ENCODE measurements around the gene HOMER2.
"Not testable (repeated sequence)": the region's sequence is repeated elsewhere in the genome, so short reads cannot be mapped to it uniquely, and the experiment has no call there.

Gene HOMER2

DNA sequence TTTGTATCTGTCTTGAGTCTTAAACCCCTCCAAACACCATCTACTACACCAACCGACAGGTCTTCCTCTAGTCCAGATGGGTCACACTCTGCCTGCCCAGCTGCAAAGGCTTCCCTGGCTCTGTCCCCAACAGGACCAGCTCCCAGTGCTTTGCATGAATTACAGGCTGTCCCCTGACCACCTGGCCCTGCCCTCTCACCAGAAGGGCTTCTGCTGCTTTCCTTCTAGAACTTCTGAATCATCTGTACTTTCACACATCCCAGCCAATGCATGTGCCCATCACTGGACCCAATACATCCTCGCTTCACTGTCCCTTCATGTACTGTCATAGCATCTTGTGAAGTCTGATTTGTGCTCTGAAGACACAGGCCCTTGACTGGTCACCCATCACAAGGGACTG lies 53.6 kb downstream of the HOMER2 start:
- DNase-seq (ENCODE audit: low read depth in 2 of 2) = no peak

DNA sequence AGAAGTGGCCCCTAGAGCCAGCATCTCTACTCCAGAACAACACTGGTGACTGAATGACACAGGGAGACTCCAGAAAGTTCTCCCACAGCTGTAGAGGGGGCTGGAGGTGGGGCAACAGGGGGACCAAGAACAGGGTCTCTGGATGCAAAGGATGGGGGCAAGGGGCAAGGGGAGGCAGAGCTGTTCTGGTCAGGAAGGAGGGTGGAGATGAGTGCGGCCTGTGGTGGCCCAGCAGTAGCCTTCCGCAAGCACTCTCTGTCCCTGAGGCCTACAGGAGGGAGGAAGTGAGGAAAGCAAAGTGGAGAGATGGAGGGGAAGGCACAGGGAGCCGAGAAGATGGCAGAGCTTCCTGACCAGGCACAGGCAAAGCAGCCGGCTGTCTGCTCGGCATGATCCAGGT lies 56.5 kb downstream of the HOMER2 start:
- DNase-seq (ENCODE audit: low read depth in 2 of 2) = no peak

DNA sequence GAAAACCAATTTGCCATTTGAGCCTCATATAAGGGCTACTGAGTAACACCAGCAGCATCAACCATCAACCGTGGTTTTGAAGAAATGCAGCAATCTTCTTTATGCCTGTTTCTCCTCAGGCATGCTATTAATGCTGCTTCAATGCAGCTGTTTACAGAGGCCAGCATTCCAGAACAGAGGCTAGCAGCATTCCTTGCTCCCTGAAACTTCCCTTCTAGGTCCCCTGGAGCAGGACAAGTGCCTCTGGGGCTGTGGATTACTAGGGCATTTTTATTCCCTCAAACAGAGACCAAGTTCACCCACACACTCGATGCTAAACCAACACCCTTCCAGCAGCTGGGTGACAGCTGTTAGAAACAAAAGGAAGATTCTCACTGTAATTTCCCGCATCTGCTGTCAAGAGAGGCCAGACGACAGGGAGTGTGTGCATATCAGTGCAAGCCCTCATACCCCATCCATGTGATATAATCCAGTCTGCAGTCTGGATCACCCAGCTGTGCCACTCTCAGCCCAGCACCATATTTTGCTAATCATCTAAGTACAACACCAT lies 57.5 kb downstream of the HOMER2 start:
- DNase-seq (ENCODE audit: low read depth in 2 of 2) = no peak

DNA sequence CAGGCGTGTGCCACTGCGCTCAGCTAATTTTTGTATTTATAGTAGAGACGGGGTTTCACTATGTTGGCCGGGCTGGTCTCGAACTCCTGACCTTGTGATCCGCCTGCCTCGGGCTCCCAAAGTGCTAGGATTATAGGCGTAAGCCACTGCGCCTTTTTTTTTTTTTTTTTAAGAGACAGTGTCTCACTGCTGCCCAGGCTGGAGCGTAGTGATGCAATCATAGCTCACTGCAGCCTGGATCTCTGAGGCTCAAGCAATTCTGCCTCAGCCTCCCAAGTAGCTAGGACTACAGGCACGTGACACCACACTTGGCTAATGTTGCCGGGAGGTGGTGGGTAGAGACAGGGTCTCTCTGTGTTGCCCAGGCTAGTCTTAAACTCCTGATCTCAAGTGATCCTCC lies 59.0 kb downstream of the HOMER2 start:
- DNase-seq (ENCODE audit: low read depth in 2 of 2) = not testable (repeated sequence)

DNA sequence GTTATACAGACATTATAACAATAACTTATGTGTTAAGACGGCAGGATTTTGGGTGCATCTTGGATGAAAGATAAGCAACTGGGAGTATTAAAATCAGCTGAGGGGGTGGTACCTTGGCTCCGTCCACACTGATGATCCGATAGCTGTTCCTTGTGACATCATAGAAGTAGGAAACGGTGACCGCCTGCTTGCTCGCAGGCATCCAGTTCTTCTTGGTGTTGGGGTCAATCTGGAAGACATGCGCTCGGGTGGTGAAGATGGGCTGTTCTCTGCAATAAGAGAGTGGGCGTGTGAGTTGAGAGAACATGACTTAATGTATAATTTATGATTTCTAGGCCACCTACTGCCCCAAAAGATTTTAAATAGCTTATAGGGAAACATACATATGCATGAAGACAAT lies 59.9 kb downstream of the HOMER2 start:
- DNase-seq (ENCODE audit: low read depth in 2 of 2) = no peak

DNA sequence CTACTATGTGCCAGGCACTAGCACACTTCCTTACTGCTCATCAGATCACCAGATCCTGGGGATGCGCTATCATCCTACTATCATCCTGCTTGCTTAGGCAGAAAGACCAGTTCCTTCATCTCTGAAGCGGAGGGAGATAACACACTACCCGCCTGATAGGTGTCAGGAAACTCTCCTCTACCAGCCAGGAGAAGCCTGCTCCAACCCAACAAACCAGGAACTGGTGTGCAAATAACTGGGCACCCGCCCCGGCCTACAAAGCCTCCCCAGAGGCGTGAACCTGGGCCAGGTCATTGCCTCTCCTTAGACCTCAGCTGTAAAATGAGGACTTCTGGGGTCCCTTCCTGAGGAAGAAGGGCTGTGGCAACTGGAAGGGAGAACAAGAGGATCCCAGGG lies 61.5 kb downstream of the HOMER2 start:
- DNase-seq (ENCODE audit: low read depth in 2 of 2) = no peak

DNA sequence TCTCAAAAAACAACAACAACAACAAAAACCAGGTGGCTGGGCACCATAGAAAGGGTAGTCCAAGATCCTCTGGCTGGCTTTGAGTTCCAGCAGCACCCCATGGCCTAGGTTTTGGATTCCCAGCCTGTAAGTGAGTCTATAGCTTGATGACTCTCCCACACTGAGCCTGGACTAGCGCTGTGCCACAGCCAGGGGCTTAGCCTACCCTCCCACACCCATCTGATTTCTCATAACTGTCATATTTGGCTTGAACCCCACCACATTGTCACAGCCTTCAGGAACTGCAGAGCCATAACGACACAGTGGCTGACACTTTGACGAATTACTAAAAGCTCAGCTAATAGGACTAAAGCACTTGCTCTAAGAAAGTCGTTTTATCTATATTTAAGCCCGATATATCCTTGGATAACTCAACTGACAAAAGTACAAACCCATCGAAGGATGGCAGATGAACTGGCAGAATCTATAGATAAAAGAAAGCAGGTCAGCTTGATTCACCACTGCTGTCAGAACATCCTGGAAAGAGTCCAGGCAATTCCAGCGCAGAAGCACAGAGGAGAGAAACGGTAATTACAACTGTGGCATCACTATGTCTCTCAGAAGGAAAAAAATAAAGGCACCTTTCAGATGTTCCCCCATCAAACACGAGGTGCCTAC lies 62.1 kb downstream of the HOMER2 start:
- no peak for DNase-seq (ENCODE audit: low read depth in 2 of 2)

DNA sequence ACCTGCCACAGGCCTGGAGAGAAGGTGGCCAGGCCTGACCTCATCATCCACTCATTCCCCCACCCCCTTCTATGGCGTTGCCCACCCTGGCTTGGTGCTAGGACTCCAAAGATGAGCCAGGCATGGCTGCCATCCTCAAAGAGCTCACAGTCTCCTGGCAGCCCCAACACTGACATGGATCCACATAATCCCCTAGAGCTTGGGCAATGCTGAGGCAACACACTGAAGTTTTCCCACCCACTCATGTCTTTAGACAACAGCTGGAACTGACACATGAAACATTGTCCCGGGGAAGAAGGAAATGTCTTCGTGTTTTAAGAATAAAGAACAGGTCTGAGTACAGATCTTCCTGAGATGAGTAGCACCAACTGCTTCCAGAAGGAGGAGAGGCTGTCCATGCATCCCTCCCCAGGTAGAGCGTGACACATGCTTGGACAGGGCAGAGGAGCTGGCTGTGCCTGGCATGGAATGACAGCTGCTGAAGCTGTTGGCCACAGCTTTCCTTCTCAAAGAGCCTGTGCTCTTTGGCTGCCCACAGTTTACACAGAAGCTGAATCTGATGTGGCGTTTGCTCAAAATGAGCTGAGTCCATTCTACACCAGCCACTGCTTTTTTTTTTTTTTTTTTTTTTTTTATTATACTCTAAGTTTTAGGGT lies 70.1 kb downstream of the HOMER2 start:
- no peak for DNase-seq (ENCODE audit: low read depth in 2 of 2)

DNA sequence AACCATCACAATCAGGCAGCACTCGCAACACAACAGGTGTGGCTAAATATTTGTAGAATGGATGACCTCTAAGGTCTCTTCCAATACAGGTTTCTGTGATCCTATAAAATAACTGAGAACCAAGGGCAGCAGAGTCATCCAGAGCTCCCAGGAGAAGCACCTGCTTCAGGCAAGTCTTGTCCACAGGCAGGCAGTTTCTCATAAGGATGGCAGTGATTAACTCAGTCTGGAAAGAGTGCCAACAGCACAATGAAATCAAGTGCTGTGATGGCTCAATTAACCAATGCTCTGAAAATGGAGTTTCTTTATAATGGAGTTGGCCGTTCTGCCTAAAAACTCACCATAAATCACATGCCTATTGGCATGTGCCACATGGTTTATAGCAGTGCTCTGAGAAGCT lies 70.8 kb downstream of the HOMER2 start:
- DNase-seq (ENCODE audit: low read depth in 2 of 2) = no peak

DNA sequence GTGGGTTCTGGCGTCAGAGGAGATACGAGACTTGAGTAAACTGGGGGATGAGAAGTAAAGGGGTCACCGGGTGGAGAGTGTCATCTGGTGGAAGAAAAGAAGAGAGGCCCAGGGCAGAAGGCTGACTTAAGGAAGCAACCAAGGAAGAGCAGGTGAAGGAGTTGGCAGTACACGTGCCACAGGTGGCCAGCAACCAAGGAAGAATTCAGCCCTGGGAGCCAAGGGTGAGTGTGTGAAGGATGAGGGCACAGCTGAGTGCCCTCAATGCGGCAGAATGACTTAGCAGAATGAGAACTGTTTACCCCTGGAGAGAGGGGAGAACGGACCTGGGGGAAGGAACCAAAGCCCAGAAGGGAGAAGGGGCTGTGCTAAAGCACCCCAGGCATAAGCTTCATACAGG lies 71.8 kb downstream of the HOMER2 start:
- no peak for DNase-seq (ENCODE audit: low read depth in 2 of 2)

DNA sequence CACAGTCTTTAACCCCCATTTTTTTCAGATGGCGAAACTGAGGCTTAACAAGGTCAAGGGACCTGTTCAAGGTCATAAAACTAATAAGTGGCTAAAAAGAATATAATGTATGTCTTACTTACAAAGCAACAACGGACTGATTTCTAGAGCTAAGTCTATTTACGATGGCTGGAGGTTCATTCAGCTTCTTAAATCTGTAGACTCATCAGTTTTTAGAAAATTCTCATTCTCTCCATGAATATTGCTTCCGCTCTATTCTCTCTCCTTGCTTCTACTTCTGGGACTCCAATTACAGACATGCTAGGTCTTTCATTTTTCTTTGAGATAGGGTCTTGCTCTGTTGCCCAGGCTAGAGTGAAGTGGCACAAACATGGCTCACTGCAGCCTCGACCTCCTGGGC lies 74.2 kb downstream of the HOMER2 start:
- DNase-seq (ENCODE audit: low read depth in 2 of 2) = no peak

DNA sequence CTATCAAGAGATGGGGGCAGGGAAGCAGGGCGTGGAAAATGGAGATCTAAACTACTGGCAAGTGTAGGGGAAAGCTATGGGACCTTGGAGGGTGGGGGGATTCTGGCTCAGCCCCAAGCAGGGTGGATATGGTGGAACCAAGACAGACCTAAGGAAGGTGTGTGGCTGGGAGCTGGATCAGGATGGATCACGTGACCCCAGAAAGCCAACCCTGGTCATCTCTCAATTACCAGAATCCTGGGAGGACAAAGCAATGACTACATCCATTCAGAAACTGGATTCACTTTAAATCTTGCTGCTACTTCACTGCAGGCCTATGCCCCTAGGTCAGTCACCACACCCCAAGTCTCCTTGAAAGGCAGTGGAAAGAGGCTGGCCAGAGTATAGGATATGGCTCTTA lies 74.7 kb downstream of the HOMER2 start:
- no peak for DNase-seq (ENCODE audit: low read depth in 2 of 2)

DNA sequence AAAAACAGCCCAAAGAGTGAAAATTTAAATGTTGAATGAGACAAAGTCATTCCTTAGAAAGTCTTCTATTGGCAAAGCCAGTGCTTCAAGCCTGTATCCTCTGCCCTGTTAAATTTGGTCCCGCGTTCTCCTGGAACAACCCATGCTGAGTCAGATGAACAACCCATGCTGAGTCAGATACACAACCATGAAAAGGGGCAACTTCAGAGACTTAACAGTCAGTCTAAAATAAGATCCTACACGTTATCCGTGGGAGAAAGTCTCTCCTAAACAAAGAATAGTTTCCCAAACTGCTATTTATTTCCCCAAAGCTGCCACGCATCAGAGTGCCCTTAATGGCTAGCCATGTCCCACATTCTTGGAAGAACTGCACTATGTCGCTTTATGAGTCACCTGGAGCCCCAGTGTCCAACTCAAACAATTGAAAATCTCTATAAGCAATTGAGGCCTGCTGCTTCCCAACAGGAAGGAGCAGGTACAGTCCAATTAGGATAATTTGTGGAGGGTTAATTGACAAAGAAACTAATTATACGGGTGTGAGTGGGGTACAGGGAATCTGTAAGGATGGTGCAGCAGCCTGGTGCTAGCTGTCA lies 77.0 kb downstream of the HOMER2 start:
- no peak for DNase-seq (ENCODE audit: low read depth in 2 of 2)

DNA sequence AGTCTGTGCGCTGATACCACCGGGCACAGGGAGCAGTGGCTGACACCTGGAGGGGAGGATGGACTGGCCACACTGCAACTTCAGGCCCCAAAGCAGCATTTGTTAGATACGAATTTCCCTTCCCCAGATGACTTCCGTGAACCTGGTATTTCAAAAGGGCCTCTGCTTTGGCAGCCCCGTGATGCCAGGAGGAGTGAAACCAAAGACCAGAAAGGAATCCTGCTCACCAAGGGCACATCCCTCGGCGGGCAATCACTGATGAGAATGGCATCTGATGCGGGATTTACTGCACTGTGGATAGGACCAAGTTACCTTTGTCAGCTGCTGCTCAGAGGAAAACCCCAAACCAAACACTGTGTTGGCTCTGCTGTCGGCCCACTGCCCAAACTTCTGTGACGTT lies 77.6 kb downstream of the HOMER2 start:
- no peak for DNase-seq (ENCODE audit: low read depth in 2 of 2)

DNA sequence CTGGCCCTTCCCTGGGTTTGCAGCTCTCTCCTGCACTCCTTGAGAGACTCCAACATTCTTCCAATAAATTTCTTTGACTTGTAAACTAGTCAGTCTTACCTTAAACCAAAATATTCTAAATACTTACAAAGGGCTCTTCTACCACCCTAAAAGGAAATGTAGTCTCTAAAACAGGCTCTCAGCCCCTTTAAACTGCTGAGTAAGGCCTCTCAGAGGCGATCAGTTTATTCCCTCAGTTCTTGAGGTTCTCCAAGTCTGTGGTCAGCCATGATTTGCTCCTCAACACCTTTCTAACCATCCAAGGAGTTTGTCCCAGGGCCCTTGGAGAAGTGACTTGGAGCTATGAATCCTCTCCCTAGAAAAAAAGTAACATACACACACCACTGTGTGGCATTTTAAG lies 78.3 kb downstream of the HOMER2 start:
- no peak for DNase-seq (ENCODE audit: low read depth in 2 of 2)

DNA sequence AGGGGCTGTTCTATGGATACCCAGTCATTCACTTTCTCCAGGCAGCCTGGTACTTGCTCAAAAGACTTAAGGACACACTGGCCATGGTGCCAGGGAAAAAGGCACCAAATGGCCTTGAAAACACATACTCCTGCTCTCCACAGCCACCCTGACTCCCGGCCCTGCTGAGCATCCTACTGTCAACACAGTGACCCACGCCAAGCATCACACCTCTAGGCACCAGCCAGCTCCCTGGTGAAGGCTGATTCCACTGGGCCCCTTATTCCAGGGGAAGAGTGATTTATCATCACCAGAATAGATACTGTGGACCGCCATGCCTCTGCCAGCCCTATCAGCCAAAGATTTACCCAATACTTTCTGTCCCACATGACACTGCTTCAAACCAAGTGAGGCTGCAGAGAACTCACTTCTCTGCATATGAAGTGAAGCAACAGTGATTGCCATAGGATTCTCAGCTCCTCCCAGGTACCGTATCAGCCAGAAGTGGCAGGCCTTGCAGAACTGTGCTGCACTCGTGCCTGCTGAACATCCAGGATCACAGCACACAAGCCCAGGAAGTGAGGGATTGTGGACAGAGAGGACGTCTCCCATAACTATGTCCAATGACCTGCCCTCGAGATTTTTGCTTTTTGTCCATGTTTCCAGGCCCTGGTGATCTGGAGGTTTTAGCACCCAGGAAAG lies 79.4 kb downstream of the HOMER2 start:
- no peak for DNase-seq (ENCODE audit: low read depth in 2 of 2)

DNA sequence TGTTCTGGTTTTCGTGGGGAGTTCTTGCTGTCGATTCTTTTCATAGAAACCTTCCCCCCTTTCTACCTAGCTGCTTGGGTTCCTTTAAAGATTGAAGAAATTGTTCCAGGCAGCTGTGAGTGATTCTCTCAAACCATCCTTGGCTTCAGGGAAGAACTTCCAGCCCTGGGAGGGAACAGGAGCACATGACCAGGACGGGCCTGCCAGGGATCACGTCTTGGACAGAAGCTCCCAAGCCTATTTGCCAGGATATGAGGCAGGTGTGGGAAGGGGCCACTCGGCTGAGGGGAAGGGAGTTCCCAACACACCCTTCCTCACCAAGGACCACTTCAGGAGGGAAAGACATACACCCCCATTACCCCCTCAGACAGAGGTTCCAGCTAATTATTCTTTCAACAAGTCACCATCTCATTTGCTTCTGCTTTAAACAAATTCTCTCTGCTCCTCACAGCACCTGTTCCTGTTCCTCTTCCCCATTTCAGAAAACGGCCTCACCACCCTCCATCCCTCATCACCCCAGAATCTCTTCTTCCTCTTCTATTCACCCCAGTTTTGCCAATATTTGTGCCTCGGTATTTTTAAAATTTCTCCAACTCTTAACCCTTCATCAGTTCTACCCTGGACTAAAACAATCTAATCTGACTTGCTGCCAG lies 80.6 kb downstream of the HOMER2 start:
- DNase-seq (ENCODE audit: low read depth in 2 of 2) = no peak

DNA sequence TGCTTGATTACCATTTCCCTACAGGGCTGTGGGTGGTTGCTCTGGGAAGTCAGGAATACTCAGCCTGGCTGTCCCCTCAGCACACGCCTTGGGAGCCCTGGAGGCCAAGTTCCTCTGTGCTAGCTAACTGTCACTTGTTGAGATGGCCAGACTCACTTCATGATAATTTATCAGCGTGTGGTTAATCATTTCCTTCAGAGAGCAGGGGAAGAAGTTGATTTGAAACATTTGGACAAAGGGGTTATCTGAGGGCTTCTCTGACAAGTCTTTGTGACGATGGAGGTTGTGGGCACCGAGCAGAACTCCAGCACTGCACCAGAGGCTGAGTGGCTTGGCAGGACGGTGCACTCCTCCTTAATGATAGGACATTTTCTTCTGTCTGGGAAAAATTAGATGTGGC lies 81.2 kb downstream of the HOMER2 start:
- no peak for DNase-seq (ENCODE audit: low read depth in 2 of 2)

DNA sequence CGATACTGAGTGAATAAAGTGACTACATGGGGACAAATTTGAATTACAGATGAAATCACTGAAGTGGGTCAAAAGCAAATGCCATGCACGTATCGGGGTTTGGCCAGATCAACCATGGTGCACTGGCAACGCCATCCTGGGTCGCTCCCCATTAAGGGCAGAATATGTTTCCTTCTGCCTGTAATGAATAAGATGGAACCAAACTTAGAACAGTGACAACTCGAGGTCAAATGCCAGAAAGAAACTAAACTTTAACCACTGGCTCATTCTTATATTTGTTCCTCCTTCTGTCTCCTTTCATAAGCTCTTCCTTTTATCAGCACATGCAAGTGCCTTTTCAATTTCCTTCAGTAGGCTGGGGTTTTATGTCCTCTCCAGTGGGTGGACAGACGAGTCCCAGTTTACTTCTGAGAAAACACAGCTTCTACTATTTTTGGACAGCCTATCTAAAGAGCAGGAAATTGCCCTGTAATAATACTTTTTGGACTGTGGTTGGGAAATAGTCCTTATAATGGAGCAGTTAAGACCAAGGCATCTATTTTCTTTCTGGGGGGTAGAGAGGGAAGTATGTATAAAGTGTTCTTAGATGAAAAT lies 81.7 kb downstream of the HOMER2 start:
- no peak for DNase-seq (ENCODE audit: low read depth in 2 of 2)

DNA sequence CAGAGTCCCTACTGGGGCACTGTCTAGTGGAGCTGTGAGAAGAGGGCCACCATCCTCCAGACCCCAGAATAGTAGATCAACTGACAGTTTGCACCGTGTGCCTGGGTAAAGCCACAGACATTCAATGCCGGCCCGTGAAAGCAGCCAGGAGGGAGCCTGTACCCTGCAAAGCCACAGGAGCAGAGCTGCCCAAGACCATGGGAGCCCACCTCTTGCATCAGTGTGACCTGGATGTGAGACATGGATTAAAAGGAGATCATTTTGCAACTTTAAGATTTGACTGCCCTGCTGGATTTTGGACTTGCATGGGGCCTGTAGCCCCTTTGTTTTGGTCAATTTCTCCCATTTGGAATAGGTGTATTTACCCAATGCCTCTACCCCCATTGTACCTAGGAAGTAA lies 86.5 kb downstream of the HOMER2 start:
- DNase-seq (ENCODE audit: low read depth in 2 of 2) = not testable (repeated sequence)

DNA sequence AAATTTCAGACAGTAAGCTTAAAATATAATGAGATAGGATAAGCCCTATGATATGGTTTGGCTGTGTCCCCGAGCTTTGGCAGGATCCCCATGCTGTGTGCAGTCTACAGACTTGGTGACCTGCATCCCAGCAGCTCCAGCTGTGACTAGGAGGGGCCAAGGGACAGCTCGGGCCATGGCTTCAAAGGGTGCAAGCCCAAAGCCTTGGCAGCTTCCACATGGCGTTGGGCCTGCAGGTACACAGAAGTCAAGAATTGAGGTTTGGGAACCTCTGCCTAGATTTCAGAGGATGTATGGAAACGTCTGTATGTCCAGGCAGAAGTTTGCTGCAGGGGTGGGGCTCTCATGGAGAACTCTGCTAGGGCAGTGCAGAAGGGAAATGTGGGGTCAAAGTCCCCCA lies 86.9 kb downstream of the HOMER2 start:
- not testable (repeated sequence) for DNase-seq (ENCODE audit: low read depth in 2 of 2)

DNA sequence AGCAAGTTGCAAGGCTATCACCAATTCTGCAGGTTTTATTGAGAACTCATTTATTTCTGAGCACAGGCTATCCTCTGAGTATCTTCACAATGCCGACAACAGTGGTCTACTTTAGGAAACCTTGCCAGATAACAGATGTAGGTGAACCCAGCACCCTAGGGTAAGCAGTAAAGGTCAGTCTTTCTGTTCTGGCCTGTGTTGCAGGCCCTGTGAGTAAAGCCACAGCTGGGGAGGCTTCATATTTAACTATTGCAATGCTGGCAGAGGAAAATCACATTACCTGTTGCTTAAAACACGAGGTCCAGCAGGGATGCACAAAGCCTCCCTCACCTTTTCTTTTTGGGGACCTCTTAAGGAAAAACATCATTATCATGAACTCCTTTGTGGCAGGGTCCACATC lies 87.6 kb downstream of the HOMER2 start:
- no peak for DNase-seq (ENCODE audit: low read depth in 2 of 2)
